ENCODE results near the gene TSC22D1.
"Not testable (repeated sequence)": the region's sequence is repeated elsewhere in the genome, so short reads cannot be mapped to it uniquely, and the experiment has no call there.

Gene TSC22D1

DNA sequence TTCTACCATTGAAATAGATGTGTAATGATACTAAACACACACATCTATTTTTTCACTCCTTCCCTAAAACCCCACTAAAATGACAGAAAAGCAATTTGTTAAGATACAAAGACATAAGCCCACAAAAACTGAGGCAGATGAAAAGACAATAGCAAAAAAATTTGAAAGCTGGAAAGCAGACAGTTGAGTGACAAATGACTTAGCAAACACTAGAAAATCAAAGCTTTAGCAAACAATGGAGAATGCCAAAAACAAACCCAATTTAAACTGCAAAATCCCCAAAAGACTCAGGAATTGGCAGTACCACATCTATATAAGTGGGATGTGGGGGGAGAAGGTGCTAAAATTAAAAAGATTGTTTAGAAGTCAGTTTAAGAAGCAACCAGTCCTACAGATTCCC lies 9.5 kb downstream of the TSC22D1 start:
- no peak for DNase-seq

- DNase-seq = no peak
Observed at GRCh38 chr13:44565881-44566280, 10.2 kb downstream of the TSC22D1 start.

DNA sequence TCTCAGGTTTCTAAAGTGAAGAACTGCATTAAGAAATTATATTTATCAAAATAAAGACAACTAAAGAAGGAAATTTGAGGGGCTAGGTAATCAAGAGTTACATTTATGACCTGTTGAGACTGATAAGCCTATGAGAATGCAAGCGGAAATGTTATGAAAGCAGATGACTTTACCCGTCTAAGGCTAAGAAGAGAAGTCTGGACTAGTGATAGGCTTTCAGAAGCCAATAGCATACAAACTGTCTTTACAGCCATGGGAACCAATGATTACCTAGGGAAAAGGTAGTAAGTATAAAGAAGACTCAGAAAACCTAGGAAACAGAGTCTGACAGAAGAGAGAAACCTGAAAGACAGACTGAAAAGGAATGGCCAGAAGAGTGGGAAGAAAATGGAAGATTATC lies 11.2 kb downstream of the TSC22D1 start:
- DNase-seq = no peak

DNA sequence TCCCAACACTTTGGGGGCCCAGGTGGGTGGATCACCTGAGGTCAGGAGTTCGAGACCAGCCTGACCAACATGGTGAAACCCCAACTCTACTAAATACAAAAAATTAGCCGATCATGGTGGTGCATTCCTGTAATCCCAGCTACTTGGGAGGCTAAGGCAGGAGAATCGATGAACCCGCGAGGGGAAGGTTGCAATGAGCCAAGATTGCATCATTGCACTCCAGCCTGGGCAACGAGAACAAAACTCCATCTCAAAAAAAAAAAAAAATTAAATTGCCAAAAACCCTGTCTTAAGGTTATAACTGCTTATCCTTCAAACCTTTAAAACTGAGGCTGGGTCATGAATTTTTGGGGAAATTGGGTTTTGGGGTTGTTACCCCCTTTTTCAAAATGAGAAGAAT lies 13.3 kb downstream of the TSC22D1 start:
- not testable (repeated sequence) for DNase-seq

DNA sequence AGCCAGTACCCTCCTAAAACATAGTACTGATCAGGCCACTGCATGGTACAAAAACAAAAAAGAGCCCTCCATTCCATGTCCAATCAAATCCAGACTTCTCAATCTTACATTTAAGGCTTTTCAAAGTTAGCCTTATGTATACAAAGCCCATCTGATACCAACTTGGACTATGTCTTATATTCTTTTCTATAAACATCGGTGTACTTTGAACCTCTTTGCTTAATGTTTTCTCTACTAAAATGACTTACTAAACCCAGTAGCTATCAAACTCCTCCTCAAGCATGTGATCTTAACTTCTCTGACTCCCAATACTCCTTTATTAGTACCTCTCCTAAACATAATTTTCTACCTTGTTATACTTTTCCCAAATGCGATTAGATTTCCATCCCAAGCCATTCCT lies 14.8 kb downstream of the TSC22D1 start:
- DNase-seq = no peak

DNA sequence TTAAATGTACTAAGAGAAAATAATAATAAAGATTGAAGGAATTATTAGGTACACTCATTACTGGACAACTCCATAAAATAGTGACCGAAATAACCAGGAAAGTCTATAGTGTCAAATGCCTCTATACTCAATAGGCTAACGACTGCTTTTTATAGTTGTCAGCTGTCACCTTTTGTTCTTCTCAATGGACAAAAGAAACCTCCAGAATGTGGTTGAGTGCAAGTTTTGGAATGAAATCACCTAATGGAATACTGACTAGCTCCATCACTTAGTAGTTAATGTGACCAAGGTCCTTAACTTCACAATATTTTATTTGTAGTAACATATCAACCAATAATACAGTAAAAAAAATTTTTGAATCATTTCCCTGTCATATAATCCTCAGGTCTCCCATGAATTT lies 18.1 kb downstream of the TSC22D1 start:
- DNase-seq = no peak

- no peak for DNase-seq
Observed at GRCh38 chr13:44555207-44555606, 20.9 kb downstream of the TSC22D1 start.

DNA sequence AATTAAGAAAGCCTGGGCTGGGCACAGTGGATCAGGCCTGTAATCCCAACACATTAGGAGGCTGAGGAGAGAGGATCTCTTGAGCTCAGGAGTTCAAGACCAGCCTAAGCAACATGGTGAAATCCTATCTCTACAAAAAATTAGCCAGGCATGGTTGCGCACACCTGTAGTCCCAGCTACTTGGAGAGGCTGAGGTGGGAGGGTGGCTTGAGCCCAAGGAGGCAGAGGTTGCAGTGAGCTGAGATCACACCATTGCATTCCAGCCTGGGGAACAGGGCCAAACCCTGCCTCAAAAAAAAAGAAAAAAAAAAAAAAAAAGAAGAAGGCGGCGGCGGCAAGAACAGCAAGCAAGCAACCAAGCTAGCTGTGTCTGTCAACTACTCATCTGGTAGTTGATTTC lies 26.7 kb downstream of the TSC22D1 start:
- DNase-seq = no peak

DNA sequence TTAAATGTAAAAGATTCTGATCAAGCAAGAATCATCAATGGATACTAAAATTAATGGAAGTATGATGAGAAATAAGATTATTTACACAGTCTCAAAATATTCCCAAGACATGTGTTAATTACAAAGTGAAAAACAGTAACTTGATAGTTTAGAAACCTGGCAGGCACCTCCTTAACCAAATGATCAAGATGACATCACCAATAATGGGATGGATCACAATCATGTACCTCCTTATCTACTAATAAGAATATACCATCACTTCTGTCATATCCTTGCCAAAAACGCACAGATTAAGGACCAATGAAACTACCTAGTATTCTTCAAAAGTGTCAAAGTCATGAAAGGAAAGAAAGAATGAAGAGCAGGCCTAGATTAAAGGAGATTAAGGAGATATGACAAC lies 30.0 kb downstream of the TSC22D1 start:
- DNase-seq = no peak

DNA sequence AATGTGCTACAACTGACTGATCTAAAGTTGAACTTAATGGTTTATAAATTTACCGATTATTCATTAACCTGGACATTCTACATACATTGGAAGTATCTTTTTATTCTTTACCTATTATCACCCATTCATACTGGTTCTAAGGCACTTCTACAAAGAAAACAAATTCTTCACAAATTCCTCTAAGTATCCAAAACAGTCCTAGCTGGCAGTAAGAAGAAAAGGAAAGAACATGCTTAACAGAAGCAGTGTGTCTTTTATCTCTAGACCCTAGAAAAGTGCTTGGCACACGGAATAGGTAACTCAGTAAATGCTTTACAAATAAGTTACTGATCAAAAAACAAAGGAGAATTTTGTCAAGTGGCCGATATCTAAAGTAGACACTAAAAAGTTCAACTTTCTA lies 32.8 kb downstream of the TSC22D1 start:
- no peak for DNase-seq

- DNase-seq = no peak
Observed at GRCh38 chr13:44542361-44542760, 33.8 kb downstream of the TSC22D1 start.

DNA sequence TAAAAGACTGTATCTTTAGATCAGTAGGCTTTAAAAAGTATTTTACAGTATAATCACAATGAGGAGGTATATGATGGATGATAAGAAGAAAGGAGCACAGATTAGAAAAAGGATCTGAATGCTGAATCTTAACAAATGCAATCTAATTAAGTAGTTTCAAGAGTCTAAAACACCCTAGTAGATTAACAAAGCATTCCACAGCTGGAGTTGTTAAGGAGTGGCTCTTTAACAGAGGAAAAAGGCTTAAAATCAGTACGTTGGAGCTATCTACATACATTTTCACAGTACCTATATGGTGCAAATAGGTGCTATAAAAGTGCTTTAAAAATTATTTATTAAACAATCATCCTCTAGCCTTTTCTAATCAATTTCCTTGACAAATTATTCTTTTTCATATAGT lies 34.5 kb downstream of the TSC22D1 start:
- DNase-seq = no peak

DNA sequence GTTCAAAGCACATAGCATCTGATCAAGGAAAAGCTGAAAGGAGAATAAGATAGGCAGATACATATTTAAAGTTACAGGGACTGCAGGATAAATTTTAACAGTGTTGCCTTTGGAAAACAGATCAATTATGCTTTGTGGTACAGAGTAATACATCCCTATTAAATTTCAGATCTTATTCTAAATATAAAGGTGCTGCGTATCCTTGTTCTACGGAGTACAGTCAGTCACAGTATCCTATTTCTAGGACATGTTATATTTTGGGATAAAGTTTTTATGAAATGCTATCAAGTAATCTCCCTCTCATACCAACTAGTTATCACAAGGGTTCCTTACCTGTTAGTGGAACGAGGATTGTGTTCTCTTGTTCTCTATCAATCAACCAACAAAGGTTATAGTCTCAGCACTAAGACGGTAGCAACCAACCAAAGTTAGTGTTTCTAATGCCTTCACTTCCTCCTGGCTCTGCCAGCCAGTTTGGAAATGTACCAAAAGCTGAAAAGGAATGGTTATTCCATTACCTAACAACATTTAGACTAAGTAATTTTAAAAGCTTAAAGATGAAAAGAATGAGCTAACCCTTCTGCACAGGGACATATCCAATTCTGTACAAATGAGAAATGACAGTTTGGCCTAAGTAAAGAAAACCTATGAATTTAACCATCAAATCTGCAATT lies 35.2 kb downstream of the TSC22D1 start:
- DNase-seq = no peak

GRCh38 chr13:44537248-44537647 lies 38.9 kb downstream of the TSC22D1 start:
- no peak for DNase-seq

DNA sequence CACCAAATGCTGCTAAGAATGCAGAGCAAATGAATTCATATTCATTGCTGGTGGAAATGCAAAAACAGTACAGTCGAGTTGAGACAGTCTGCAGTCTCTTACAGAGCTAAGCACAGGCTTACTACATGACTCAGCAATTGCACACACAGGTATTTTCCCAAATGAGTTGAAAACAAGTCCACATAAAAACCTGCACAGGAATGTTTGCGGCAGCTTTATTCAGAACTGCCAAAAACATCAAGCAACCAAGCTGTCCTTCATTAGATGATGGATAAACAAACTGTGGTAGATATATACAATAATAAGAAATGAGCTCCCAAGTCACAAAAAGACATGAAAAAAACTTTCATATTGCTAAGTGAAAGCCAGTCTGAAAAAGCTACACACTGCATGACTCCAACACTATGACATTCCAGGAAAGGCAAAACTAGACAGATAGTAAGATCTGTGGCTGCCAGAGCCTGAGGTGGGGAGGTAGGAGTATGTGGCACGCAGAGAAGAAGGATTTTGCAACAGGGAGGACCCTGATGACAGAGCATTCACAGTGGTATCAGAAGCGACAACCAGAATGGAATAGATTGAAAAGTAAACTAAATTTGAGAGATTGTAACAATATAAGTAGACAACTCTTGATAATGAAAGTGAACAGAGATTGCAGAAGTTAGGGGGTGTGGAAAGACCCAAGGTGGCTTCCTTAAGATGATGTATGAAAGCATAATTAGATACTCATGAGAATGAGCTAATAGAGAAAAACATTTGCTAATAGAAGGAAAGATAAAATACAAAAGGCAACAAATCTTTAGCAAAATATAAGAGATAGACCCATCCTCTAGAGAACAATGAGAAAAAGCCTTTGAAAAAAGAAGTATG lies 52.7 kb downstream of the TSC22D1 start:
- DNase-seq = no peak

GRCh38 chr13:44519642-44520041 lies 56.5 kb downstream of the TSC22D1 start:
- no peak for DNase-seq

- DNase-seq = no peak
Observed at GRCh38 chr13:44516771-44517170, 59.4 kb downstream of the TSC22D1 start.

DNA sequence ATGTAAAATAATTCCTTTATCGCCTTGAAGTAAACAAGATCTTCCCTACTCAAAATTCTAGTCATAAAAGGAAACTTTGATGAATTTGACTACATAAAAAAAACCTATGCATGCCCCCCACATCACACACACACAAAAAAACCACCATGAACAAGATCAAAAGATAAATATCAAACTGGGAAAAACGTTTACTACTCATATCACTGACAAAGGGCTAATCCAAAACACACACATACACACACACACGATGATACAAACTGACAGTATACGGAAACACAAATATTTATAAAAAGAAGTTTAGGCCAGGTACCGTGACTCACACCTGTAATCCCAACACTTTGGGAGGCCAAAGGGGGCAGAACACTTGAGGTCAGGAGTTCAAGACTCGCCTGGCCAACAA lies 61.9 kb downstream of the TSC22D1 start:
- DNase-seq = no peak

DNA sequence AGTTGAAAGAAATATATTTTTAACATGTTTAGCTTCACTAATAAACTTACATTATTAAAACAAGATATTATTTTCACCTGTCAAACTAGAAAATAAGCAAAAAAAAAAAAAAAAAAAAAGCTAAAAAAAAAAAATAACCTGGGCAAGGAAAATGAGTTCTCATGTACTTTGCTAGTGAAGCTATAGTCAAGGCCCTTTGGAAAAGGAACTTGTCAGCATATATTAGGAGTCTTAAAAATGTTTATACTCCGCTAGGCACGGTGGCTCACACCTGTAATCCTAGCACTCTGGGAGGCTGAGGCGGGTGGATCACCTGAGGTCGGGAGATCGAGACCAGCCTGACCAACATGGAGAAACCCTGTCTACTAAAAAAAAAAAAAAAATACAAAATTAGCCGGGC lies 66.3 kb downstream of the TSC22D1 start:
- DNase-seq = not testable (repeated sequence)

DNA sequence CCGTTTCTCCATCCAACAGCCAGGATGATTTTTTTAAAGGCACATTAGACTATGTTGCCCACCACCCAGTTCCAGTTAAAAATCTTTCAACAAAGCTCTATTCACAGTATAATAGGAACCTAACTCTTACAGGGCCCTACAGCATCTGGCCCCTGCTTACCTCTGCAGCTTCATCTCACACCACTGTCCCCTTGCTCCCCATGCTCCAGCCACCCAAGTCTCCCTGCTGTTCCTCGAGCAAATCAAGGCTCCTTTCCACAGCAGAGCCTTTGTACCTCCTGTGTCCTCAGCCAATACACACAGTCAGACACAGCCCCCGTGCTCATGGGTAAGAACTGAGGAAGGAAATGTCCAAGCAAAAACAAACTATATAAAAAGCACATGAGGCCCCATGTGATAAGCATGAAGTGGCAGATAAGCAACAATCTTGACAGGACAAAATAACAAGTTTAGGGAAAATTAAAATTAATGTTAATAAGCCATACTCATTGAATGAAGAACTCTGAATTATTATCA lies 67.5 kb downstream of the TSC22D1 start:
- DNase-seq = no peak

- no peak for DNase-seq
Observed at GRCh38 chr13:44507639-44508038, 68.5 kb downstream of the TSC22D1 start.

DNA sequence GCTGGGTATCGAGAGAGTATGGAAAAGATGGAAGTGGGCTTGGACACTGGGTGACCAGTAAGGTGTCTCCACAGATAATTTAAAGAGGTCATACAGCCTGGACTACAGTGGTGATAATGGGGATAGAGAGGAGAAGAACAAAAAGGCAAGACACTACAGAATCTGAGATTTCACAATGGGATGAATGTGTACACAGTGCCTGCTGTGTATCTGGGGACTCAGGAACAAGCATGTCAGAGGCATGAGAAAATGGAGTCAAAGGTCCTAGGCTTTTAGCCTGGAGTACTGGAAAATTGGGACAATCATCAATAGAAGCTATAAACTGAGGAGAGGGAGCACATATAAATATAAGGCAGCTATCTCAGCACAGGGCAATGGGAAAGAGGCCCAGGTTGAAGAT lies 69.4 kb downstream of the TSC22D1 start:
- no peak for DNase-seq

GRCh38 chr13:44506251-44506650 lies 69.9 kb downstream of the TSC22D1 start:
- DNase-seq = no peak

GRCh38 chr13:44504116-44504515 lies 72.0 kb downstream of the TSC22D1 start:
- no peak for DNase-seq

All from MV-4-11 (cell line).